ENCODE measurements around the gene XK.

DNA sequence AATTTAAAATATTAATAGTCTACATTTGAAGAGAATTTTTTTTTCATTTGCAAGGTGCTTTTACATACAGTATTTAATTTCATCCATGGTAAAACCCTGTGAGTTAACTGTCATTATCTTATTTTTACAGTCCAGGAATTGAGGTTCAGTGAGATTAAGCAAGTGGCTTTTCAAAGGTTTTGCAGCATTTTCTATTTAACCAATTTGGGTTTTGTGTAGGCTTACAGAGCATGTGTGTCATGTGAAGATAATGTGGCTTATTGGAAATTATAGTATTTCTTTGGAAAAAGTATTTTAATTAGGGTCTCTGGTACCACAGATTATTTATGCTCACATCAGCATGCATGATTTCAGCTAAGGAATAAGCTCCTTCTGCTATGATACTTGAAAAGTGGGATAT is 4.5 kb downstream of the XK start:
- no peak for TF ChIP-seq POLR2A (IDR thresholded peaks at IDR 0.05; ENCODE audit: low read length)
- no peak for TF ChIP-seq GATA1 (IDR thresholded peaks at IDR 0.05; ENCODE audit: low read depth, low read length)
